GM21737 (cell line): ENCODE measurements around the gene TDRD12.

Experiments used
- ATAC-seq: cut with Tn5 transposase; IDR thresholded peaks from one replicate; pipeline ENCODE4 v1.9.1; 2021; ENCODE audit warnings: mild to moderate bottlenecking, moderate library complexity; ENCODE audit not compliant: unreplicated experiment

Gene TDRD12

DNA sequence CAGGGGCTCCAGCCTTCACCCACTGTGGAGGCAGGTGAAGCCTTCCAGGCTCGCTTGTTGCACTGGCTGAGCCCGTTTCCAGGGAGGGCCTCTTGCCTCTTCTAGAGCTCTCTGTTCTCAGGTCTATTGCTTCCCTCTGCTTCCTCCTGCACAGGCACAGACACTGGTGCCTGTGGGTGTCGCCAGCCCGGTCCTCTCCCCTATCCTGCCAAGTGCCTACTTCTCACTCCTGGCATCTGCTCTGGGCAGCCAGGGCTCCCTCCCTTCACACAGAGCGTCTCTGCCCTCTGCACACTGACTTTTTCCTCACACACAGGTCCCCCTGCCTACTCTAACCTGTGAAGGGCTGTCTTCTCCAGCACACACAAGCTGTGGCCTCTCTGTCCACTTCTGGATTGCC, 89.7 kb downstream of the TDRD12 start:
- no peak for ATAC-seq

DNA sequence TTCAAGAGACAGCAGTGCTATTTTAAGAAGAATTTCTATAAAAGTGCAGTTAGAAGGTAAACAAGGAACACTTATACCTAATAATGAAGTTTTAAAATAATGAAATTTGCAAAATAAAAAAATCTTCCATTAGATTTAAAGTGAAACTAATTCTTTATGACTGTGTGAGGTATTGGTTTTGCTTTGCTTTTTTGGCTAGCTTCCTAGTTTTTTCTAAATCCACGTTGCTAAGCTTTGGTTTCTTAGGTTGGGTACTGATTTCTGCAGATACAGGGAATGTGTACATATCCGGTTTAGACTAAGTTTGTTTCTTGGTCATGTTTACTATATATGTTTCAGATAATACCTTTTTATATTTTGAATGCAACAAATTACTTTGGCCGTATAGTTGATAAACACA, 90.2 kb downstream of the TDRD12 start:
- no peak for ATAC-seq

DNA sequence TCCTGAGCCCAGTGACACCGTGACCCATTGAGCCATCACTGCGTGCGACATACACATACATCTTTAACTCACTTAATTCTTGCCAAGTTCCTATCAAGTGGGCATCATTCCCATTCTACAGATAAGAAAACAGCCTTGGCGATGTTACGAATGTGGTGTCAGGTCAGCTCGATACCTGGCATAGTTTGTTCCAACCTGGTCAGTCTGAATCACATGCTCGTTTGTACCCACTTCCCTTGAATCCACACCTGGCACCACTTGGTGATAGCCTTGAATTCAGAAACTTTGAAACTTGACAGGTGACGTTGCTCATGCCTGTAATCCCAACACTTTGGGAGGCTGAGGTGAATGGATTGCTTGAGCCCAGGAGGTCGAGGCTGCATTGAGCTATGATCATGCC, 90.9 kb downstream of the TDRD12 start:
- no peak for ATAC-seq

GRCh38 chr19:32811151-32811550, 91.6 kb downstream of the TDRD12 start:
- no peak for ATAC-seq

DNA sequence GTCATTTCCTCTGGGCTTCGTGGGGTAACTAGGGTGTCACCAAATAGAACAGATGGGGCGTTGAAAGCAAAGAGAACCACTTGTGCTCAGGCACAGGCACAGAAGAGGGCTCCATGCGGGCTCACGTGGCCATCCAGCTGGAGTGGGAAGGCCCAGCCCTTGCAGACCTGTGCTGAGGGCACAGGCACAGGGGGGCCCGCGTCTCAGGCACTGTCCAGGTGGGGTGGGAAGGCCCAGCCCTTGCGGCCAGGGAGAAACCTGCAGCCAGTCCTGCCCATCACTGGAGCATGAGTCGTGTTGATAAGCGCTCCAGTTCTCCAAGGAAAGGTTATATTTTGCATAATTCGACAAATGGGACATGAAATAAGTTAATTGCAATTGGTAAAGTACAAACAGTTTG, 92.5 kb downstream of the TDRD12 start:
- ATAC-seq = no peak

DNA sequence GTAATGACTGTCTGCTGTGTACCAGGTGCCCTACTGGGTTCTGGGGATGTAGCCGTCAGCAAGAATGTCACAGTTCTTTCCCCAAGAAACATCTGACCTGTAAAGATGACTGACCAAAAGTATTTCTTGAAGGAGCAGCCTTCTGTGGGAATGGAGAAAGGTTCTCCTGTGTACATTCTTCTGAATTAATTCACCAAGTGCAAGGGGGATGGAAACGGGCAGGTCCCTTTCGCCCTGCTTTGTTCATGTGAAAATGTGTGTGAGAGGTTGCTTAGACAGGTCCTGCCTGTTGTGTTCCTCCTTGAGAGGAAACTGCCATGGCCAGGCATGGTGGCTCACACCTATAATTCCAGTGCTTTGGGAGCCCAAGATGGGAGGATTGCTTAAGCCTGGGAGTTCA, 93.0 kb downstream of the TDRD12 start:
- no peak for ATAC-seq

DNA sequence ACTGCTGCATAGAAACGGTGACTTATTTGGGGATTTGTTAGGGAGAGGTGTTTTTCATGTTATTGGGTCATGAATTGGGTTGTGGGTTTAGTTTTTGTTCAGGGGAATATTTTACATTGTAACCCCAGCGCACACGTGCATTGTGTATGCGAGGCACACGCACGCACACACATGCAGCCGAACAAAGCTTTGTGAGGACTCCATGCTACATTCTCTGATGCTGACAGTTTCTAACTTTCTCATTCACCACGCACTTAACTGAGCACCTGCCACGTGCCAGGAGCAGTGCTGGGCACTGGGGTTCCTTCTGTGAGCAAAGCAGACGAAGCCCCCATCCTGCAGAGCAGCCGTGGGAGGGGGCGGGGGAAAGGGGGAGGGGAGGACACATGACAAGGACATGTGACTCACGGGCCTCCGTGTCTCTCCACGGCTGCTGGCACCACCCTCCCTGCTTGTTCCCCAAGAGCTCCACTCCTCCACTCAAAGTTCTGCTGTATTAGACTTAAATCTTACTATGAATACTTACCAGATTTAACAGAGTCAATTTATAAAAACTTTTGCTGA, 94.4 kb downstream of the TDRD12 start:
- ATAC-seq = no peak

DNA sequence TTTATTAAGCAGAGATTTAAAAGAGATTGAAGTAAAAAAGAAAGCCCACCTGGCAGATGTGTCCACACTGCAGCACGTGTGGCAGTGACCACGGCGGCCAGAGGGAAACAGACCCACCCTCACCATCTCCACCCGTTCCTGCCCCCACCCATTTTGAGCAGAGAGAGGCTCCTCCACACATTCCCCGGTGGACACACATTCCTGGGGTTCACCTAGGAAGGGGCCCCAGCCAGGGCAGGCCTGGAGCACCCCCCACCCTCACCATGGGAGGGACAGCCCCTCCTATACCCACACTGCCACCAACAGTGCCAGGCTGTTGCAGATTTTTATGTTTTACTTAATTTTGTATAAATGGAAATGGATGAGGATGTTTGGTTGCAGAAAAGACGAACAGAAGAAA, 95.1 kb downstream of the TDRD12 start:
- no peak for ATAC-seq

DNA sequence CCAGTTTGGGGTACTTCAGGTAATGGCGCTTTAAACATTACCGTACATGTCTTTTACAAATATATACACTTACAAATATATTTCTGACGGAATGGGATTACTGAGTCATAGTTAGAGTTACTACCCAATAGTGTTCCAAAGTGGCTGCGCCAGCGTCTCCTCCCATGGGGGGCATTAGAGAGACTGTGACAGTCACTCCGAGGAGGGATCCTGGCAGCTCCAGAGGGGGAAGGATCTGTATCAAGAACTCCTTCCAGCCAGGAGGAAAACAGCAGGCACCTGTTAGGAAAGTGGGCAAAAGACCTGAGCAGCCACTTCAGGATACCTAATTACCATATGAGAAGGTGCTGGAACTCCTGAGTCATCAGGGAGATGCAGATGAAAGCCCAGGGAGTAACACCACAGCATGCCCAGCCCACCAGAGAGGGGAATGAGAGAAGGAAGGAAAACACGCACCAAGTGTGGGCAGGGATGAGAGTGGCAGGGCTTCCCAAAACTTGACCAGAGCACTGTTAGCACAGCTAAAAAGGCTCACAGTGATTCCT, 97.1 kb downstream of the TDRD12 start:
- no peak for ATAC-seq

DNA sequence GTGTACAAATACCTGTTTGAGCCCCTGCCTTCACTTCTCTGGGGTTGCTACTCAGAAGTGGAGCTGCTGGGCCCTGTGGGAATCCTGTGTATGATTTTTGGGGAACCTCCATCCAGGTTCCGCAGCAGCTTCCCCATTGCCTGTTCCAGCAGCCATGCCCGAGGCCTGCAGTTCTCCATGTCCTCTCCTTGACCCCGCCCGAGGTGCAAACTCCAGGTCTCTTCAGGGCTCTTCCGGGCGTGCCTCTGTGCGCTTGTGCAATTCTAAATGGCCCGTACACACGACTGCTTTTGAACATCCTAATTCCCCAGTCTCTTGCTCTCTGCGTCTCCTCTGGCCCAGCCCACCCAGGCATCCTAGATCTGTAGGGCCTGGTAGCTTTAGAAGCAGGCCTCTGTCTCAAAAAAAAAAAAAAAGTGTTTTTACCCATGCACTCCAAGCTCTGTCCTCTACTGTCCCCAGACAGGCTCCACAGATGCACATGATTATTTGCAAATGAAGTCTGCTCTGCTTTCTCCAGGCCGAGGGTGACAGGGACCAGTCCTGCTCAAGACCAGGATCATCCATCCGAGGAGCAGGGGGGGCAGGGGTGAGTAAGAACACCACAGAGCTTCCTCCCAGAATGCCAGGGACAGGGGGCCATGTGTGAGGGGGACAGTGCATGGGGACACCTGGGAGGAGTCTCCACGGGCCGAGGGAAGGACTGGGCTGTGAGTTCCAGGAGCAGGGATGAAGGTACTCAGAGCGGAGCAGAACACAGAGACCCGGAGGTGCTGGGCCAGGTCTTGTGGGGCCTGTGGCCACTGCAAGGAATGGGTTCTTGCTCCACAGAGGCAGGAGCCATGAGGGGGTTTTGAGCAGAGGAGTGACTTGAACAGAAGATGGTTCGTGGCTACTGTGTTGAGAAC, 98.3 kb downstream of the TDRD12 start:
- no peak for ATAC-seq

- ATAC-seq = no peak
Measured at GRCh38 chr19:32818536-32818935, 99.0 kb downstream of the TDRD12 start.

DNA sequence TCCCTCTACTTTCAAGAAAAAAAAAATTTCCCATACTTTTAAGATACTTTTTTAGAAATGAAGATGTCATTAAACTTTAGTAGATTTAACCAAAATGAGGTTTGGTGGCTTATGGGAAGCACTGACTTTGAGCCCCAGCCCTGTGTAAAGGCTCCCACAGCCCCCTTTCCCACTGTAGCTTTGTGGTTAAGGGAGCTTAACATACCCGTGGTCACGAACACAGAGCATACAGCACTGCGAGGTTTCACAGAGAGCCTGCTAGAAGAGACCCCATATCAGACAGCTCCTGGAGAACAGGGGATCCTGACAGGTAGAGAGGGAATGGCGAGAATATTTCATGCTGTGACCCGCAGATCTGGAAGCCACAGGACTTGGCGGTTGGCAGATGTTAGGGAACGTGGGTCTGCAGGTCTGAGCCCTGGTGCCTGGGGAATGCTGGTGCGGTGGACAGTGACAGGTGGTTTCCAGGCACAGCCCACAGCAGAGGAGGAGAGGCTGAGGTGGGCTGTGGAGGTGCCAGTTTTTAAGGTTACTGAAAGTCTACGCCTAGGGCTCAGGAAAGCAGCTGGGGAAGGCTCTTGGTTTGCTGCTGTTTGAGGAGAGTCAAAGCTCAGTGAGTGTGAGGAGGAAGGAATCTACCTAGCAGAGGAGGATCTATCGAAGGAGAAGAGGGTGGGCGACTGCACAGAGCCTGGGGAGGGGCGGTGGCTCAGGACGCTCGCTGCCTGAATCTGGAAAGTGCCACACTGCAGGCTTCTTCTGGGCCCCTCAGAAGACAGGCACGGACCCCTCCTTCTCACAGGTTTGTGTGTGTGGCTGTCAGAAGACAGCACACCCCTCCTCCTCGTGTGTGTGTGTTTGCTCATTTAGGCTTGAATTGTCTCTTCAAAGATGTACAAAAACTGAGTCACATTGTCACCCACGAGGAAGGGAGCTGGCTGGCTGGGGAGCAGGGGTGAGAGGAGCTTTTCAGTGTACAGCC, 100.1 kb downstream of the TDRD12 start:
- no peak for ATAC-seq

- ATAC-seq = no peak
Measured at GRCh38 chr19:32822916-32823746, 103.6 kb downstream of the TDRD12 start.

- no peak for ATAC-seq
Measured at GRCh38 chr19:32823747-32824102, 104.2 kb downstream of the TDRD12 start.

DNA sequence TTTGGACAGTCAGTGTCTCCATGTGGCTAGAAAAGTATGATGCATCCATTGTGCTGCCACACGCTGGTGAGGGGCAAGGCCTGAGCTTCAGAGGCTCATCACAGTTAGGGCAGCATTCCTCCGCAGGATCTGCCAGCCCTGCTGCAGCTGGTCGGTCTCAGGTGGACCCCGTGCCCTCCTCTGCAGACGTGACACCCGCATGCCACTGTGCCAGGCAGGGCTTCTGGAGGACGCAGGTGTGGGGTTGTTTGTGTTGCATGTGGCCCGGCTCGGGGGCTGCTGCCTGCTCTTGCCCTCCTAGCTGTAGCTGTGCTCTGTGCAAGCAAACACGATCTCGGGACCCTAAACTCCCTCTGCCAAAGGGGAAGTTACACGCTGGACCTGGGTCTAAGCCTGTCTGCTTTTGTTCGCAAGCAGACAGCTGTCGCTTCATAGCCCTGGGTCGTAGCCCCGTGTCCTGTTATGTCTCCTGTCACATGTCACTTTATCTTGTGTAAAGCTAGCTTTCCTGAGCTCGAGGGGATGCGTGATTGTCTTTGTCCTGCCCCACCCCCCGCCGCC, 104.7 kb downstream of the TDRD12 start:
- ATAC-seq = no peak

DNA sequence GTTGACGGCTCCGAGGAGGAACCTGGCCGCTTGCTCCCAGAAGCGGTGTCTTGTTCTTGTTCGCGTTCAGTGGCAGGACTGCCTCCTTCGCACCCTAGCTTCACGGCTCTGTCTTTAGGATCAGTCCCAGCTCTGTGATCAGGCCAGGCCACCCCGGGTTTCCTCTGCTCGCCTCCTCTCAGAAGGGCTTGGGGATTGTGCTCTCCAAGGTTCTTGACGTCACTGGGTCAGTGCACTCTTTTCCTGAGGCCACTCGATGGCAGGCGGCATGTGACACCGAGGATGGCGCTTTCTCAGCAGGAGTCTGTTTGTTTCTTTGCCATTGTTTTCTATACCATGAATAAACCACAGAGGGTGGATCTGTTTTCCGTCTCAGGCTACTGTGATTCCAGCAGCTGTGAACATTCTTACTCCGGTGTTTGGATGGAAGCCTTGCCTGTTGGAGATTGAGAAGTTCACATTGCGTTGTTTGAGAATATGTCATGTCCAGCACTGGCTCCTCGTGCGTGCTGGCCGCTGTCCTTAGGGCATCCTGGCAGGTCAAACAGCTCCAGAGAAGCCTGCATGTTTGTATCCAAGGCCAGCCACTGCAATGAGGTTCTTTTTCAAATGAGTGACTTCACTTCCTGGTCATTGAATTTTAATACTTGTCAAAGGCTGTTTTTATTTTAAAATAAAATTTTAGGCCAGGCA, 105.5 kb downstream of the TDRD12 start:
- no peak for ATAC-seq

- no peak for ATAC-seq
Measured at GRCh38 chr19:32828139-32828538, 108.6 kb downstream of the TDRD12 start.

- ATAC-seq = no peak
Measured at GRCh38 chr19:32828643-32829344, 109.2 kb downstream of the TDRD12 start.
